Thyroid gland (tissue), 4 donors: Measurements from ENCODE around the gene PAK1IP1. TPM values are rescaled to one million over a fixed set of nuclear protein-coding genes. Genes with fewer than 3 reads are reported as not detected.
"Not testable (repeated sequence)": the region's sequence is repeated elsewhere in the genome, so short reads cannot be mapped to it uniquely, and the experiment has no call there.

ENCODE experiments used
- DNase-seq, 2 donors: peaks; one replicate each; pipeline ENCODE4 v3.0.0-alpha.2; 2019
- H3K27ac ChIP-seq, 3 donors: fragments of 200-600 bp; sonication (generic); 1 replicate in 2 of 3; 2 replicates in 1 of 3; pipeline ENCODE4 v1.5.1; 2016 to 2019; ENCODE audit warnings: mild to moderate bottlenecking in 1 of 3, moderate library complexity in 1 of 3
- H3K27me3 ChIP-seq: fragments of 200-600 bp; sonication (generic); one replicate; pipeline ENCODE4 v1.5.1; 2019
- H3K36me3 ChIP-seq, 2 donors: fragments of 200-600 bp; sonication (generic); one replicate each; pipeline ENCODE4 v1.5.1; 2016 to 2019
- H3K4me1 ChIP-seq, 2 donors: fragments of 200-600 bp; sonication (generic); one replicate each; pipeline ENCODE4 v1.5.1; 2017 to 2019
- H3K4me3 ChIP-seq, 3 donors: fragments of 200-600 bp; sonication (generic); replicated peaks in 1 of 3; 1 replicate in 2 of 3; 2 replicates in 1 of 3; pipeline ENCODE4 v1.5.1; 2016; ENCODE audit warnings: mild to moderate bottlenecking in 1 of 3
- H3K9me3 ChIP-seq: fragments of 200-600 bp; sonication (generic); one replicate; pipeline ENCODE4 v1.5.1; 2017
- POLR2A ChIP-seq, 2 donors: fragments of 450-650 bp; IDR thresholded peaks; one replicate each; pipeline ENCODE4 v1.6.1; 2017; ENCODE audit warnings: antibody characterized with exemption in 2 of 2, mild to moderate bottlenecking in 2 of 2, moderate library complexity in 1 of 2
- WGBS, 2 donors: methylation state at CpG; one replicate each; pipeline ENCODE4 v1.1.5; 2017; 5-methylcytosine and 5-hydroxymethylcytosine counted together
- intact Hi-C: fragments of 100-400 bp; cut with DNase I; formaldehyde crosslinking; loops from one replicate; pipeline ENCODE4 v1.15.1; 2023
- total RNA-seq, 4 donors: library from RNA; depleted of rRNA; stranded (reverse); fragments of >200 nt; gene quantifications; one replicate each; pipeline ENCODE4 v1.2.3, GENCODE V29; 2016
- TF ChIP-seq, protein P1 (sequence below), 6 experiments: fragments of 200-600 bp in 3 of 6; fragments of 450-650 bp in 3 of 6; sonication (generic) in 3 of 6; IDR thresholded peaks; one replicate each; pipeline ENCODE4 v1.5.1; 2016 to 2019; ENCODE audit warnings: antibody characterized with exemption in 6 of 6, mild to moderate bottlenecking in 2 of 6, inconsistent platforms in 1 of 6, moderate library complexity in 1 of 6

PAK1IP1 gene
- total RNA-seq, 4 donors from 2014 or later = 8.8 to 15.6 (median 12.7) TPM

- intact Hi-C loops = no loop called here
- 95% methylated on average over 3 of the region's 3 CpGs for WGBS, 2 donors
- Histone ChIP-seq H3K27me3 (no peaks in the 10 kb centered on the region), H3K27ac (no peak overlapping the region), H3K9me3 (no peaks in the 10 kb centered on the region), H3K36me3 (peaks cover 10 to 34% of the 10 kb centered on the region in 2 donors), H3K4me1 (no peaks in the 10 kb centered on the region), H3K4me3 (no peak overlapping the region)
- no peak for DNase-seq
- TF ChIP-seq, protein P1, sequence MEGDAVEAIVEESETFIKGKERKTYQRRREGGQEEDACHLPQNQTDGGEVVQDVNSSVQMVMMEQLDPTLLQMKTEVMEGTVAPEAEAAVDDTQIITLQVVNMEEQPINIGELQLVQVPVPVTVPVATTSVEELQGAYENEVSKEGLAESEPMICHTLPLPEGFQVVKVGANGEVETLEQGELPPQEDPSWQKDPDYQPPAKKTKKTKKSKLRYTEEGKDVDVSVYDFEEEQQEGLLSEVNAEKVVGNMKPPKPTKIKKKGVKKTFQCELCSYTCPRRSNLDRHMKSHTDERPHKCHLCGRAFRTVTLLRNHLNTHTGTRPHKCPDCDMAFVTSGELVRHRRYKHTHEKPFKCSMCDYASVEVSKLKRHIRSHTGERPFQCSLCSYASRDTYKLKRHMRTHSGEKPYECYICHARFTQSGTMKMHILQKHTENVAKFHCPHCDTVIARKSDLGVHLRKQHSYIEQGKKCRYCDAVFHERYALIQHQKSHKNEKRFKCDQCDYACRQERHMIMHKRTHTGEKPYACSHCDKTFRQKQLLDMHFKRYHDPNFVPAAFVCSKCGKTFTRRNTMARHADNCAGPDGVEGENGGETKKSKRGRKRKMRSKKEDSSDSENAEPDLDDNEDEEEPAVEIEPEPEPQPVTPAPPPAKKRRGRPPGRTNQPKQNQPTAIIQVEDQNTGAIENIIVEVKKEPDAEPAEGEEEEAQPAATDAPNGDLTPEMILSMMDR (IDR thresholded peaks at IDR 0.05) = no peak
- TF ChIP-seq POLR2A (IDR thresholded peaks at IDR 0.05) = no peak
These were observed 39.1 kb downstream of the PAK1IP1 start for GRCh38 chr6:10733863-10734262.

DNA sequence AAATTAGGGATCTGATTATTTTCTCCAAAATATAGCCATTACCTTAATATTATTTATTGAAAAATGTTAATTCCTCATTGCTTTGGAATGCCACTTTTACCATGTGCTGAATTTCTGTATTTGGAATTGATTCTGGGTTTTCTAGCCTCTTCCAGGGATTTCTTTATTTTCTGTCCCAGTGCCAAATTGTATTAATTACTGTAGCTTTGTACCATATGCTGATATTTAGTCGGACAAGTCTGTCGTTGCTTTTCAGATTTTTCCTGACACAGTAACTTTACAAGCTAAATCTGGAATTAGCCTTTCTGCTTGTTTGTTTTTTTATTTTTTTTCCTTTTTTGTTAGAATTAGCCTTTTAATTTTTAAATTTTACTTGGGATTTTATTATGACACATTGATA, 42.0 kb downstream of the PAK1IP1 start:
- H3K9me3 ChIP-seq = no peaks in the 10 kb centered on the region
- peaks cover 0 to 10% of the 10 kb centered on the region in 2 donors for H3K36me3 ChIP-seq
- DNase-seq = no peak
- no peak overlapping the region for H3K4me3 ChIP-seq
- intact Hi-C loops = no loop called here
- H3K27ac ChIP-seq = no peak overlapping the region
- no peaks in the 10 kb centered on the region for H3K4me1 ChIP-seq
- WGBS, 2 donors = 92 to 96% methylated on average over 2 of the region's 2 CpGs
- H3K27me3 ChIP-seq = no peaks in the 10 kb centered on the region
- no peak for TF ChIP-seq POLR2A (IDR thresholded peaks at IDR 0.05)
- TF ChIP-seq, protein P1 (IDR thresholded peaks at IDR 0.05) = no peak

DNA sequence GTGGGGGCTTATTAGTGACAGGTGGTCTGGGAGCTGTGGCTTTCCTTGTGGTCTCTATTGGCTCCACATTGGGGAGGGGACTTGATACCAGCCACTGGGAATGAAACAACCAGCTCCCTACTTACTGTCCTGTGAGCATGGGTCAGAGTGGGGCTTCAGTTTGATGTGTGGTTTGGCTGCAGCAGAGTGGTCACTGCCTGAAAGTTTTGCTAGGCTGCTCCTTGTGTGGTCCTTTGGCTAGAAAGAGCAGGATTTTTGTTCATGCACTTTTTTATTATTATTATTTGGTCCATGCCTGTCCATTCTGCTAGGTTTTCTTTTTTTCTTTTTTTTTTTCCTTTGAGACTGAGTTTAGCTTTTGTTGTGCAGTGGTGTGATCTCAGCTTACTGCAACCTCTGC, 45.3 kb downstream of the PAK1IP1 start:
- Histone ChIP-seq H3K4me3 (no peak overlapping the region), H3K36me3 (no peaks in the 10 kb centered on the region), H3K9me3 (no peaks in the 10 kb centered on the region), H3K27me3 (no peaks in the 10 kb centered on the region), H3K4me1 (no peaks in the 10 kb centered on the region), H3K27ac (no peak overlapping the region)
- no peak for TF ChIP-seq POLR2A (IDR thresholded peaks at IDR 0.05)
- TF ChIP-seq, protein P1 (IDR thresholded peaks at IDR 0.05) = no peak
- intact Hi-C loops = loop anchor here (10.0 kb wide), 1 partner anchor 45 kb away; the partner anchor contains the start of genes C6orf52 and PAK1IP1
- no peak for DNase-seq

GRCh38 chr6:10741643-10742042, 46.9 kb downstream of the PAK1IP1 start:
- not testable (repeated sequence) for H3K27ac ChIP-seq, H3K4me3 ChIP-seq, H3K36me3 ChIP-seq, H3K9me3 ChIP-seq, DNase-seq, H3K27me3 ChIP-seq, H3K4me1 ChIP-seq
- intact Hi-C loops = loop anchor here (10.0 kb wide), 1 partner anchor 47 kb away; the partner anchor contains the start of genes C6orf52 and PAK1IP1
- 95 to 97% methylated on average over 4 of the region's 4 CpGs for WGBS, 2 donors

GRCh38 chr6:10742251-10742650, 47.5 kb downstream of the PAK1IP1 start:
- H3K27ac ChIP-seq = no peak overlapping the region
- no peak overlapping the region for H3K4me3 ChIP-seq
- no peaks in the 10 kb centered on the region for H3K27me3 ChIP-seq
- no peaks in the 10 kb centered on the region for H3K36me3 ChIP-seq
- H3K9me3 ChIP-seq = no peaks in the 10 kb centered on the region
- intact Hi-C loops = loop anchor here (10.0 kb wide), 1 partner anchor 47 kb away; the partner anchor contains the start of genes C6orf52 and PAK1IP1
- WGBS, 2 donors = 90 to 95% methylated on average over 9 to 12 of the region's 12 CpGs
- TF ChIP-seq POLR2A (IDR thresholded peaks at IDR 0.05) = no peak
- TF ChIP-seq, protein P1 (IDR thresholded peaks at IDR 0.05) = no peak
- peaks cover 0 to 4% of the 10 kb centered on the region in 2 donors for H3K4me1 ChIP-seq
- DNase-seq = no peak
